ENCODE results near the gene IFITM5. TPM values are rescaled to one million over a fixed set of nuclear protein-coding genes. Genes with fewer than 3 reads are reported as not detected.
"Not testable (repeated sequence)": the region's sequence is repeated elsewhere in the genome, so short reads cannot be mapped to it uniquely, and the experiment has no call there.

IFITM5 gene
- total and polyA plus RNA-seq, 9 donors = not detected

- Histone ChIP-seq H3K4me3 (peak overlapping the region; percentile 18), H3K27ac (peak overlapping the region; percentile 66 to 88), H3K4me1 (ENCODE audit: insufficient read depth) (peaks cover 10% of the 10 kb centered on the region)
- H3K36me3 ChIP-seq; H3K9me3 ChIP-seq; H3K27me3 ChIP-seq; intact Hi-C loops (cut with DNase I): not testable (repeated sequence)
- peak in 3 of 5 donors; percentile 31 to 44 (median 35) for DNase-seq
- 16 to 26% (median 21%) methylated on average over 16 to 19 of the region's 30 CpGs for WGBS, 3 donors
Measured at GRCh38 chr11:317668-318404, 18.5 kb upstream of the IFITM5 start.

GRCh38 chr11:316891-317301, 17.6 kb upstream of the IFITM5 start:
- Histone ChIP-seq H3K9me3 (no peaks in the 10 kb centered on the region), H3K4me3 (peak overlapping the region; percentile 18), H3K27me3 (no peaks in the 10 kb centered on the region), H3K4me1 (ENCODE audit: insufficient read depth) (peaks cover 14% of the 10 kb centered on the region), H3K36me3 (no peaks in the 10 kb centered on the region), H3K27ac (peak overlapping the region in 1 of 2 donors; percentile 88)
- WGBS, 3 donors = 56 to 75% (median 71%) methylated on average over 7 of the region's 7 CpGs
- intact Hi-C loops (cut with DNase I) = no loop called here
- DNase-seq = no peak
- TF ChIP-seq CTCF (IDR thresholded peaks at IDR 0.05) (no peak), EP300 (IDR thresholded peaks at IDR 0.05) (no peak), POLR2A (IDR thresholded peaks at IDR 0.05) (no peak)

GRCh38 chr11:316031-316701, 16.8 kb upstream of the IFITM5 start:
- H3K27me3 ChIP-seq = no peaks in the 10 kb centered on the region
- no peaks in the 10 kb centered on the region for H3K36me3 ChIP-seq
- peak in 3 of 5 donors; percentile 48 to 64 (median 63) for DNase-seq
- peaks cover 15% of the 10 kb centered on the region for H3K4me1 ChIP-seq (ENCODE audit: insufficient read depth)
- peak overlapping the region; percentile 88 to 89 for H3K27ac ChIP-seq
- H3K9me3 ChIP-seq = no peaks in the 10 kb centered on the region
- 11 to 32% (median 13%) methylated on average over 40 to 64 of the region's 64 CpGs for WGBS, 3 donors
- intact Hi-C loops (cut with DNase I) = no loop called here
- TF ChIP-seq EP300 (IDR thresholded peaks at IDR 0.05) (no peak), POLR2A (IDR thresholded peaks at IDR 0.05) (no peak), CTCF (IDR thresholded peaks at IDR 0.05) (no peak)
- peak overlapping the region; percentile 76 for H3K4me3 ChIP-seq

- intact Hi-C loops (cut with DNase I) = no loop called here
- Histone ChIP-seq H3K4me3 (peak overlapping the region; percentile 76), H3K36me3 (no peaks in the 10 kb centered on the region), H3K9me3 (no peaks in the 10 kb centered on the region), H3K27me3 (no peaks in the 10 kb centered on the region), H3K27ac (peak overlapping the region; percentile 88 to 89), H3K4me1 (ENCODE audit: insufficient read depth) (peaks cover 15% of the 10 kb centered on the region)
- 7 to 15% (median 13%) methylated on average over 4 to 32 of the region's 32 CpGs for WGBS, 3 donors
- no peak for TF ChIP-seq POLR2A (IDR thresholded peaks at IDR 0.05)
- TF ChIP-seq CTCF (IDR thresholded peaks at IDR 0.05) = no peak
- no peak for TF ChIP-seq EP300 (IDR thresholded peaks at IDR 0.05)
- DNase-seq = peak in 1 of 5 donors; percentile 52
Measured at GRCh38 chr11:315516-315994, 16.2 kb upstream of the IFITM5 start.

Data from ovary (tissue), 9 donors.